Activated CD4-positive, alpha-beta T cell treated with anti-CD3 and anti-CD28 coated beads for 4 hours (primary cell): ENCODE results near the gene TGM3.

Source experiments
- DNase-seq, 2 donors: peaks; one replicate each; pipeline ENCODE4 v3.0.0-alpha.2; 2020

Gene TGM3

DNA sequence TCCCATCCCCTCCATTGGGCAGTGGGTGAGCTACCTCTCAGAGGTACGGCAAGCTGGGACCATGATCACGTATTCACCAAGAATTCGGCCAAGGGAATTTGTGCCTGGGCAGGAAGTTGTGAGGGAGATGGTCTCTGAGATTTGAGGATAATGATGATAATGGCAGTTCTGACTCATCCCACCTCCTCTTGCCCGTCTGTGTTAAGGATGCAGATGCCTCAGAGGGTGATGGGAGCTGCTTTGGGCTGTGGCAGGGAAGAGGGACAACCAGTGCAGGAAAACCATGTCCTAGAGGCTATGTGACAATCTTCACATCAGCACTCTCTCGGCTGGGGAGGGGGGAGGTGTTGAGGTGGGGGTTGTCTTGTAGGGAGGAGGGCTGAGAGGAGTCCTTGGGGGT lies 89.2 kb downstream of the TGM3 start:
- DNase-seq, result no peak

DNA sequence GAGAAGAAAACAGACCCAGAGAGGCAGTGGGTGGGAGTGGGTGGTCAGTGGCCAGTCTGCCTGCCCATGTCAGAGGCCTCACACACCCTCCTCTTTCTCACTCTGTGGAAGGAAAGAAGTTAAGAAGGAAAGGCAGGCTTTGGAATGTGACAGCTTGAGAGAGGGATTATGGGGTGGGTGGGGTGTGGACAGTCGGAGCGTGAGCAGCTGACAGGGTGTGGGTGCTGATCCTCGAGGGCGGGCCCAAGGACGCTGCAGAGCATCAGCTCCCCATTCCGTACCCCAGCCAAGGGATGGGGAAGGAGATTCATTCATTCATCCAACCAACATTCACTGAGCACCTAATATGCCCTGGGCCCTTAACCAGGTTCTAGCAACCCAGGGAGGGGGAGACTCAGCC lies 89.7 kb downstream of the TGM3 start:
- no peak for DNase-seq

GRCh38 chr20:2386516-2387179 lies 90.8 kb downstream of the TGM3 start:
- DNase-seq, result no peak

DNA sequence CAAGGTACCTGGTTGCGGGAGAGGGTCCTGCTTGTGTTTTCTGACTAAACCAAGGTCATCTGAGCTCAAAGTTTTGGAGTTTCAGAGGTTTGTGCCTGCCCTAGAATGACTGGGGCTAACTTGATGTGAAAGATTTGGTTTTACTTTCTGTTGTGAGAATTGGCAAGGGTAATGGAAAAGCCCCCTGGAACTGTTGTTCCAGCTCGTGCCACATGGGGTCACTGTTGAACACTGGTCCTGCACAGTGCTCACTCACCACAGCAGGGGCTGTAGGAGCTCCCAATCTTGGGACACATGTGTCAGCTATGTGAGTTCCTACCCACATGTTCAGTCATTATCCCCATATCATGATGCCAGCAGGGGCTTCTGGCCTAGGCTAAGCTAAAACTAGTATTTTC lies 91.4 kb downstream of the TGM3 start:
- peak in 1 of 2 donors; percentile 18 for DNase-seq

- DNase-seq, result no peak
Observed at GRCh38 chr20:2387580-2387979, 91.8 kb downstream of the TGM3 start.
